A549 (cell line): Measurements from ENCODE around the gene ACSM6. TPM values are rescaled to one million over a fixed set of nuclear protein-coding genes. Genes with fewer than 3 reads are reported as not detected.
A peak's percentile ranks its signal among the peaks of the same experiment; 100 is the strongest.

Source experiments
- ATAC-seq, 2 experiments: fragments of 200-7000 bp in 1 of 2; fragments of >200 bp in 1 of 2; cut with Nextera tagmentation in 1 of 2; cut with Tn5 transposase in 1 of 2; 3 replicates each; pipeline versions ENCODE4 v1.8.0 to v1.9.1; 2018 to 2020; ENCODE audit warnings: mild to moderate bottlenecking in 1 of 2, moderate library complexity in 1 of 2
- CTCF ChIA-PET: fragments of 300-600 bp; sonication (Branson Sonifier 250); formaldehyde crosslinking; extraction: SDS; loops from one replicate; lab custom pipeline; 2021; ENCODE audit warnings: antibody characterized with exemption, inconsistent platforms; lab: Yijun Ruan, JAX
- POLR2A ChIA-PET: fragments of 350-600 bp; formaldehyde crosslinking; extraction: SDS; loops from one replicate; lab custom pipeline; 2021; ENCODE audit warnings: antibody characterized with exemption, inconsistent platforms; lab: Yijun Ruan, JAX
- DNase-seq, 2 experiments: peaks; one replicate each; pipeline versions ENCODE4 v3.0.0 to v3.0.0-alpha.2; 2011 to 2016; ENCODE audit warnings: low read depth in 1 of 2, low spot score in 1 of 2
- FAIRE-seq: peaks from 2 replicates; lab custom pipeline; 2011; peaks lifted over from hg19 to GRCh38; lab: Jason Lieb, UNC
- H3K27ac ChIP-seq, 2 experiments: fragments of >200 bp; sonication (Bioruptor Twin); formaldehyde crosslinking; 3 replicates each; pipeline ENCODE4 v1.5.1; 2016 to 2017
- H3K4me1 ChIP-seq: fragments of >200 bp; sonication (Bioruptor Twin); formaldehyde crosslinking; 3 replicates; pipeline ENCODE4 v1.6.1; 2016
- H3K4me2 ChIP-seq: fragments of >200 bp; sonication (Bioruptor Twin); formaldehyde crosslinking; 3 replicates; pipeline ENCODE4 v1.6.1; 2016
- H3K4me3 ChIP-seq: fragments of >200 bp; sonication (Bioruptor Twin); formaldehyde crosslinking; 3 replicates; pipeline ENCODE4 v1.5.1; 2016
- H3K9me3 ChIP-seq: fragments of >200 bp; sonication (Bioruptor Twin); formaldehyde crosslinking; 3 replicates; pipeline ENCODE4 v1.6.1; 2016
- CBX2 ChIP-seq: fragments of 200-600 bp; sonication (generic); IDR thresholded peaks from 2 replicates; pipeline ENCODE4 v1.6.1; 2016; ENCODE audit warnings: low read depth, mild to moderate bottlenecking, borderline replicate concordance
- CBX8 ChIP-seq: fragments of 200-600 bp; sonication (generic); IDR thresholded peaks from 2 replicates; pipeline ENCODE4 v1.6.1; 2016
- CHD2 ChIP-seq: fragments of 150-350 bp; IDR thresholded peaks from 2 replicates; pipeline ENCODE4 v1.6.1; 2014; ENCODE audit warnings: low read length; ENCODE audit not compliant: partially characterized antibody
- CTCF ChIP-seq: fragments of >200 bp; sonication (Bioruptor Twin); formaldehyde crosslinking; IDR thresholded peaks from 3 replicates; pipeline ENCODE4 v1.5.1; 2016
- E2F6 ChIP-seq: IDR thresholded peaks from 2 replicates; pipeline ENCODE4 v1.6.1; 2012; ENCODE audit warnings: low read depth, borderline replicate concordance
- EHMT2 ChIP-seq: fragments of 200-600 bp; sonication (generic); IDR thresholded peaks from 2 replicates; pipeline ENCODE4 v1.6.1; 2016; ENCODE audit warnings: antibody characterized with exemption, low read depth, mild to moderate bottlenecking, moderate library complexity
- FOXS1 ChIP-seq: fragments of 250-450 bp; sonication (Bioruptor Pico); IDR thresholded peaks from 2 replicates; pipeline ENCODE4 v1.5.0; 2020; ENCODE audit warnings: mild to moderate bottlenecking, moderate library complexity
- GATA3 ChIP-seq: IDR thresholded peaks from 2 replicates; pipeline ENCODE4 v1.6.1; 2012; ENCODE audit warnings: borderline replicate concordance
- HEYL ChIP-seq: fragments of 250-450 bp; sonication (Bioruptor Pico); IDR thresholded peaks from 2 replicates; pipeline ENCODE4 v1.8.0; 2021; ENCODE audit warnings: mild to moderate bottlenecking, moderate library complexity
- HOXB13 ChIP-seq: fragments of 250-450 bp; sonication (Bioruptor Pico); IDR thresholded peaks from 2 replicates; pipeline ENCODE4 v1.5.0; 2020; ENCODE audit warnings: low read depth, mild to moderate bottlenecking, moderate library complexity
- JUN ChIP-seq, 2 experiments: fragments of >200 bp; sonication (Bioruptor Twin); formaldehyde crosslinking; IDR thresholded peaks; 2 replicates in 1 of 2; 3 replicates in 1 of 2; pipeline ENCODE4 v1.6.1; 2016 to 2017
- MYC ChIP-seq: IDR thresholded peaks from 2 replicates; pipeline ENCODE4 v1.6.1; 2012; ENCODE audit warnings: mild to moderate bottlenecking, inconsistent platforms, low read length, improper control_type of control experiment, borderline replicate concordance
- NR3C1 ChIP-seq: fragments of >200 bp; sonication (Bioruptor Twin); formaldehyde crosslinking; IDR thresholded peaks from 3 replicates; pipeline ENCODE4 v1.6.1; 2017
- PBX3 ChIP-seq: IDR thresholded peaks from 2 replicates; pipeline ENCODE4 v1.6.1; 2012
- PHF8 ChIP-seq: fragments of 200-600 bp; sonication (generic); IDR thresholded peaks from 2 replicates; pipeline ENCODE4 v1.6.1; 2016; ENCODE audit warnings: low read depth, mild to moderate bottlenecking, antibody characterized with exemption, moderate library complexity, borderline replicate concordance
- POLR2A ChIP-seq: IDR thresholded peaks from 2 replicates; pipeline ENCODE4 v1.6.1; 2012; ENCODE audit warnings: mild to moderate bottlenecking, low read length
- RAD21 ChIP-seq, 2 experiments: fragments of >200 bp in 1 of 2; sonication (Bioruptor Twin) in 1 of 2; formaldehyde crosslinking in 1 of 2; IDR thresholded peaks in 1 of 2; conservative IDR thresholded peaks in 1 of 2; 2 replicates in 1 of 2; 3 replicates in 1 of 2; pipeline ENCODE4 v1.6.1; 2012 to 2018; ENCODE audit warnings: inconsistent platforms in 1 of 2
- REST ChIP-seq: fragments of 200-600 bp; sonication (generic); IDR thresholded peaks from 2 replicates; pipeline ENCODE4 v1.6.1; 2016; ENCODE audit warnings: antibody characterized with exemption, mild to moderate bottlenecking, moderate library complexity
- RFX5 ChIP-seq: fragments of 450-650 bp; IDR thresholded peaks from 2 replicates; pipeline ENCODE4 v1.7.1; 2014; ENCODE audit warnings: antibody characterized with exemption, mild to moderate bottlenecking, moderate library complexity
- RNF2 ChIP-seq: fragments of 200-600 bp; sonication (generic); IDR thresholded peaks from 2 replicates; pipeline ENCODE4 v1.6.1; 2016; ENCODE audit warnings: low read depth, mild to moderate bottlenecking, antibody characterized with exemption, moderate library complexity, borderline replicate concordance
- SMC3 ChIP-seq: fragments of >200 bp; sonication (Bioruptor Twin); formaldehyde crosslinking; IDR thresholded peaks from 3 replicates; pipeline ENCODE4 v1.6.1; 2018; ENCODE audit warnings: inconsistent platforms
- SREBF2 ChIP-seq: fragments of 450-650 bp; IDR thresholded peaks from 2 replicates; pipeline ENCODE4 v1.6.1; 2014; ENCODE audit warnings: mild to moderate bottlenecking, moderate library complexity
- TFCP2L1 ChIP-seq: fragments of 250-450 bp; sonication (Bioruptor Pico); IDR thresholded peaks from 2 replicates; pipeline ENCODE4 v1.5.0; 2021; ENCODE audit warnings: mild to moderate bottlenecking
- TP53 ChIP-seq: fragments of 250-450 bp; sonication (Bioruptor Pico); IDR thresholded peaks from 2 replicates; pipeline ENCODE4 v1.5.0; 2021; ENCODE audit warnings: mild to moderate bottlenecking, moderate library complexity
- ZFP36 ChIP-seq: fragments of 450-650 bp; IDR thresholded peaks from 2 replicates; pipeline ENCODE4 v1.6.1; 2014; ENCODE audit warnings: borderline replicate concordance; ENCODE audit not compliant: partially characterized antibody
- WGBS: methylation state at CpG from one replicate; pipeline ENCODE4 v1.1.6; 2017; ENCODE audit errors: missing lambda C conversion rate; 5-methylcytosine and 5-hydroxymethylcytosine counted together
- polyA plus RNA-seq, 4 experiments: library from polyadenylated mRNA; depleted of rRNA in 3 of 4; stranded (reverse); fragments of >200 nt; fragmentation: RNase III in 1 of 4; extraction: RNeasy Plus Mini Kit Qiagen cat#74134 plus additional on column Dnase treatment in 1 of 4; gene quantifications; 2 replicates in 3 of 4; 3 replicates in 1 of 4; pipeline ENCODE4 v1.2.3, GENCODE V29; 2011 to 2017

Gene ACSM6
- polyA plus RNA-seq, 2 of the 4 experiments (the other 2 are of a cell fraction) = not detected

- no peak for FAIRE-seq
- H3K4me2 ChIP-seq = no peak overlapping the region
- no peak overlapping the region for H3K27ac ChIP-seq
- no peaks in the 10 kb centered on the region for H3K9me3 ChIP-seq
- TF ChIP-seq NR3C1 (no peak), SMC3 (0 out of 3 replicates have a peak, but pooled peaks have one; percentile 33), HEYL (CRISPR knock-in tag) (no peak), CTCF (peak; percentile 28; the same call in 2 of the 3 replicates), SREBF2 (no peak), TFCP2L1 (CRISPR knock-in tag) (no peak), FOXS1 (no peak), POLR2A (no peak), JUN (IDR thresholded peaks at IDR 0.05) (no peak), RNF2 (no peak), RAD21 (conservative IDR thresholded peaks at IDR 0.05 in 1 of 2, IDR thresholded peaks at IDR 0.05 in 1 of 2) (peak; percentile 54 to 63), RFX5 (no peak), EHMT2 (no peak)
- TF ChIP-seq, all 56 proteins: peak for 3
- ATAC-seq (peak; percentile 43 to 71; a peak in 4 of 6 replicates), DNase-seq (no peak)
- peaks cover 18% of the 10 kb centered on the region; the same call in 2 of the 3 replicates for H3K4me1 ChIP-seq
- ChIA-PET CTCF (interaction anchor here (0.6 to 1.4 kb wide), 3 partner anchors 67 to 546 kb away, joined by 4 to 7 read pairs (median 4); no protein-coding TSS in a partner anchor), POLR2A (no interaction called here)
- H3K4me3 ChIP-seq = no peak overlapping the region
- WGBS = 82% methylated on average over 2 of the region's 2 CpGs
Measured at GRCh38 chr10:95176101-95176500, 17.9 kb upstream of the ACSM6 start.

GRCh38 chr10:95177429-95177828, 16.6 kb upstream of the ACSM6 start:
- no peak for FAIRE-seq
- Histone ChIP-seq H3K9me3 (no peaks in the 10 kb centered on the region), H3K4me3 (no peak overlapping the region)
- DNase-seq = no peak
- ATAC-seq = no peak
- POLR2A ChIA-PET = no interaction called here
- TF ChIP-seq TP53 (no peak), CBX8 (no peak), CBX2 (no peak), PHF8 (no peak), GATA3 (no peak), MYC (no peak), ZFP36 (no peak), E2F6 (no peak), REST (no peak), HOXB13 (no peak), PBX3 (no peak), CTCF (no peak), CHD2 (no peak)
- TF ChIP-seq, all 56 proteins: peak for 0
- Histone ChIP-seq H3K4me1 (peaks cover 28% of the 10 kb centered on the region), H3K27ac (no peak overlapping the region), H3K4me2 (0 out of 3 replicates have a peak overlapping the region, but pooled peaks have one; percentile 41)
- CTCF ChIA-PET = no interaction called here
